ENCODE measurements around the gene HMX2. TPM values are rescaled to one million over a fixed set of nuclear protein-coding genes. Genes with fewer than 3 reads are reported as not detected.

HMX2 gene
- total RNA-seq, 2 experiments from 2014 or later, result not detected

- DNase-seq, result peak; percentile 80 to 99 (median 91)
- peaks cover 24% of the 10 kb centered on the region for H3K27me3 Mint-ChIP-seq
- peaks cover 52% of the 10 kb centered on the region for H3K36me3 Mint-ChIP-seq (ENCODE audit: low read depth)
- Histone ChIP-seq H3K9me3 (ENCODE audit: control insufficient read depth in 1 of 2, insufficient read depth in 1 of 2, low read length in 2 of 2) (peaks cover 0 to 16% of the 10 kb centered on the region in 2 experiments), H3K36me3 (ENCODE audit: insufficient read depth, low read length) (peaks cover 31% of the 10 kb centered on the region), H3K4me3 (ENCODE audit: low read length) (peak within 1 kb of the TSS; percentile 95), H3K27ac (ENCODE audit: low read depth in 1 of 2, low read length in 2 of 2) (peak within 1 kb of the TSS; percentile 71 to 85), H3K4me1 (ENCODE audit: insufficient read depth, low read length) (peaks cover 53% of the 10 kb centered on the region), H3K27me3 (ENCODE audit: control insufficient read depth in 1 of 2, insufficient read depth in 2 of 2, low read length in 2 of 2) (peaks cover 23% of the 10 kb centered on the region in 2 experiments)
- H3K9me3 Mint-ChIP-seq, result no peaks in the 10 kb centered on the region
- intact Hi-C loops (cut with DNase I, micrococcal nuclease), result loop anchor here (1.0 to 10.0 kb wide), 11 partner anchors 87 to 1763 kb away; partner anchors contain the start of genes ACADSB (in 2 of the 2), IKZF5 (in 2 of the 2), EEF1AKMT2 (in 1 of the 2) and FAM24B (in 1 of the 2)
- no peak for TF ChIP-seq CTCF (IDR thresholded peaks at IDR 0.05)
- peak within 1 kb of the TSS; percentile 100 for H3K4me3 Mint-ChIP-seq
- peak; percentile 89 for ATAC-seq (ENCODE audit: poor library complexity)
- H3K27ac Mint-ChIP-seq, result peak within 1 kb of the TSS; percentile 97
- POLR2A ChIA-PET, result interaction anchor here (0.8 to 4.6 kb wide), 13 partner anchors 9 to 780 kb away, joined by 3 to 80 read pairs (median 7); partner anchors contain the start of genes ACADSB, C10orf88, FAM24B and IKZF5
- peaks cover 79% of the 10 kb centered on the region for H3K4me1 Mint-ChIP-seq (ENCODE audit: low read depth)
- CTCF ChIA-PET, result interaction anchor here (2.5 kb wide), 1 partner anchor 21 kb away, joined by 11 read pairs; no protein-coding TSS in a partner anchor
Observed at GRCh38 chr10:123154092-123154710, 6.3 kb downstream of the HMX2 start, which contains the start of gene BUB3. Gene BUB3 (plus strand): TSS chr10:123154402. CDS start chr10:123154918, 516 bp downstream.

GRCh38 chr10:123154711-123155505, 7.0 kb downstream of the HMX2 start:
- H3K27ac ChIP-seq (ENCODE audit: low read depth in 1 of 2, low read length in 2 of 2), result peak overlapping the region; percentile 71 to 85
- Mint-ChIP-seq H3K9me3 (no peaks in the 10 kb centered on the region), H3K27me3 (peaks cover 20% of the 10 kb centered on the region), H3K36me3 (ENCODE audit: low read depth) (peaks cover 59% of the 10 kb centered on the region), H3K27ac (peak overlapping the region; percentile 97), H3K4me3 (peak overlapping the region; percentile 100), H3K4me1 (ENCODE audit: low read depth) (peaks cover 82% of the 10 kb centered on the region)
- peaks cover 0 to 13% of the 10 kb centered on the region in 2 experiments for H3K9me3 ChIP-seq (ENCODE audit: control insufficient read depth in 1 of 2, insufficient read depth in 1 of 2, low read length in 2 of 2)
- intact Hi-C loops (cut with DNase I, micrococcal nuclease), result loop anchor here (1.0 to 10.0 kb wide), 13 partner anchors 86 to 1762 kb away; partner anchors contain the start of genes ACADSB (in 2 of the 2), IKZF5 (in 2 of the 2), EEF1AKMT2 (in 1 of the 2) and FAM24B (in 1 of the 2)
- peaks cover 31% of the 10 kb centered on the region for H3K36me3 ChIP-seq (ENCODE audit: insufficient read depth, low read length)
- H3K27me3 ChIP-seq (ENCODE audit: control insufficient read depth in 1 of 2, insufficient read depth in 2 of 2, low read length in 2 of 2), result peaks cover 17 to 18% of the 10 kb centered on the region in 2 experiments
- DNase-seq (peak in 5 of 14 experiments; percentile 28 to 61 (median 49)), ATAC-seq (ENCODE audit: poor library complexity) (peak; percentile 3)
- CTCF ChIA-PET, result interaction anchor here (2.5 kb wide), 1 partner anchor 22 kb away, joined by 11 read pairs; no protein-coding TSS in a partner anchor
- peak overlapping the region; percentile 95 for H3K4me3 ChIP-seq (ENCODE audit: low read length)
- H3K4me1 ChIP-seq (ENCODE audit: insufficient read depth, low read length), result peaks cover 46% of the 10 kb centered on the region
- TF ChIP-seq CTCF (IDR thresholded peaks at IDR 0.05), result no peak
- POLR2A ChIA-PET, result interaction anchor here (0.9 to 4.6 kb wide), 11 partner anchors 10 to 780 kb away, joined by 3 to 80 read pairs (median 8); partner anchors contain the start of genes ACADSB, C10orf88, IKZF5 and PLEKHA1

DNA sequence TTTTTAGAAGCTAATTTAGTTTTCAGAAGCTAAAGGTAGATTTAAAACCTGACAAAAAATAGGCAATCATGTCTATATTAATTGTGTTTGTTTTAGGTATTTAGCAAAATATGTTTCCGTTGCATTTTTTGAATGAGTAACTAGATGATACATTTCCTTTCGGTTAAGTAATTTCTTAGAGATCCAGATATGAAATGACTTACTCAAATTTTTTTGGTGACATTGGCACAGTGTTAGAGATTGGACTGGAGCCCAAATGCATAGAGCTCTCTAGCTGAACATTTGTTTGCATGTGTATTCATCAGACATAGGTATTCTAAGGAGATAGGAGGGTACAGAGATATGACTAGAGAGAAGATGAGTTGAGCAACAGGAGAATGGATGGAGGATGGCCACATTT, 8.1 kb downstream of the HMX2 start:
- Histone ChIP-seq H3K9me3 (ENCODE audit: control insufficient read depth in 1 of 2, insufficient read depth in 1 of 2, low read length in 2 of 2) (peaks cover 0 to 5% of the 10 kb centered on the region in 2 experiments), H3K36me3 (ENCODE audit: insufficient read depth, low read length) (peaks cover 35% of the 10 kb centered on the region), H3K27ac (ENCODE audit: low read depth in 1 of 2, low read length in 2 of 2) (no peak overlapping the region), H3K4me3 (ENCODE audit: low read length) (no peak overlapping the region), H3K4me1 (ENCODE audit: insufficient read depth, low read length) (peaks cover 42% of the 10 kb centered on the region), H3K27me3 (ENCODE audit: control insufficient read depth in 1 of 2, insufficient read depth in 2 of 2, low read length in 2 of 2) (peaks cover 6% of the 10 kb centered on the region in 2 experiments)
- Mint-ChIP-seq H3K4me3 (peak overlapping the region; percentile 100), H3K27ac (peak overlapping the region; percentile 97), H3K27me3 (peaks cover 9% of the 10 kb centered on the region), H3K36me3 (ENCODE audit: low read depth) (peaks cover 70% of the 10 kb centered on the region), H3K9me3 (no peaks in the 10 kb centered on the region), H3K4me1 (ENCODE audit: low read depth) (peaks cover 82% of the 10 kb centered on the region)
- TF ChIP-seq CTCF (IDR thresholded peaks at IDR 0.05), result no peak
- CTCF ChIA-PET, result interaction anchor here (0.8 to 1.4 kb wide), 2 partner anchors 85 to 1563 kb away, joined by 3 to 4 read pairs; no protein-coding TSS in a partner anchor
- DNase-seq (no peak), ATAC-seq (ENCODE audit: poor library complexity) (no peak)
- POLR2A ChIA-PET, result interaction anchor here (1.0 to 4.6 kb wide), 3 partner anchors 10 to 85 kb away, joined by 3 to 80 read pairs (median 3); no protein-coding TSS in a partner anchor
- intact Hi-C loops (cut with DNase I, micrococcal nuclease), result loop anchor here in 1 of 2 experiments (5.0 to 10.0 kb wide), 4 partner anchors 86 to 1759 kb away; partner anchors contain the start of genes EEF1AKMT2 and OAT
